ENCODE data around the gene DYNLT1.
"Not testable (repeated sequence)": the region's sequence is repeated elsewhere in the genome, so short reads cannot be mapped to it uniquely, and the experiment has no call there.

Gene DYNLT1

DNA sequence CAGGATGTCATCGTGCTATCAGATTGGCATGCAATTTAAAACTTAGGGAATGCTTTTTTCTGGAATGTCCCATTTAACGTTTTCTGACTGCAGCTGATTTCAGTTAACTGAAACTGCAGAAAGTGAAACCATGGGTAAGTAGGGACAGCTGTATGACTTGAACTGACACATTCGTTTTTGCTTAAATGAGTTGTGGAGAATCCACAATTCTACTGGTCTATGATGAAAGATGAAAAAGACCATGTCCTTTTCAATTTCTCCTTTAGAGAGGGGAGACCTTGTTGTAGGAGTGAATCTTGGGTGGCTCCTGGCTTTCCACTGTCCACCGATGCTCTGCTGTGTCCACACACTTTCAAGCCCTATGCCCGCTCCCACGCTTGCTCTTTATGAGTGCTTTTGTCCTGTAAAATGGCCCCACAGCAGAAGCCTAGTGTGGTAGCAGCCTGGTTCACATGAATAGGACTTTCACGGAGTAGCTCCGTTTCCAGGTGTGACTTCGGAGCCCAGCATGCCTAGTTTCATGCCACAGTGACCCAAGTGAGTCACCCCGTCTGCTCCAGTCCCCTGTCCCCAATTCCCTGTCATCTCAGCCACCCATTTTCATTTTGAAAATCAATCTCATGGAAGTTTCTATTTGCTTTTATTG is 21.9 kb downstream of the DYNLT1 start:
- DNase-seq (ENCODE audit: low spot score), result no peak

DNA sequence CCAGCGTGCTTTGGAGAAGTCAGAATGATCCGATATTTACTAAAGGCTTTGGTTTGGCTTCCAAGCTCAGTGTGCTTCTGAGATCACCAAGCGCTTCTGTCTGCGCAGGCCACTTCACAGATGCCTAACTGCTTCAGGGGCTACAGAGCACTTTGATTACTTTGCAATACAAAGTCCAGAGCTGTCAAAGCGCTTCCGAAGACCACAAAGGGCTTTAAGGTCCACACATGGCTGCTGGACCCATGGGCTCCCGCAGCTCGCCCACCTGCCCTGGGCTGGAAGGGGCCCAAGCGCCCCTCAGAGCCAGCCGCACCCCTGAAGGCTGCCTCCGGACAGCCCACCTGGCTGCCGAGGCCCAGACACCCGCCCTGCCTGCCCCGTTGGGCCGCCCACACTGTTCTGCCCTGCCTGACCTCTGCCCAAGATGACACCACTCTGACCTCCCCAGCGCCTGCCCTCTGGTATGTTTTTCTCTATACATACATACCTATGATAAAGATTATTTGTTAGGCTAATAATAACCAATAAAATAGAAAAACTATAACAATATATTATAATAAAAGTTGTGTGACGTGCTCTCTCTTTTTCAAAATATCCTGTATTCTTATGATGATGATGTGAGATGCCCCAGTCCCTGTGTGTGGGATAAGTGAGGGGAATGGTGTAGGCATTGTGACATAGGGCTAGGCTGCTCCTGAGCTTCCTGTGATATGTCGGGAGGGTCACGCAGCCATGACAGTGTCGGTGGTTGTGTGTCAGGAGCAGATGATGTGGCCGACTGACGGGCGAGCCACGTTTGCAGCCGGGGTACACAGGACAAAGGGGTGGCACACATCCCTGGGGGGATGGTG is 22.6 kb downstream of the DYNLT1 start:
- DNase-seq (ENCODE audit: low spot score), result no peak

DNA sequence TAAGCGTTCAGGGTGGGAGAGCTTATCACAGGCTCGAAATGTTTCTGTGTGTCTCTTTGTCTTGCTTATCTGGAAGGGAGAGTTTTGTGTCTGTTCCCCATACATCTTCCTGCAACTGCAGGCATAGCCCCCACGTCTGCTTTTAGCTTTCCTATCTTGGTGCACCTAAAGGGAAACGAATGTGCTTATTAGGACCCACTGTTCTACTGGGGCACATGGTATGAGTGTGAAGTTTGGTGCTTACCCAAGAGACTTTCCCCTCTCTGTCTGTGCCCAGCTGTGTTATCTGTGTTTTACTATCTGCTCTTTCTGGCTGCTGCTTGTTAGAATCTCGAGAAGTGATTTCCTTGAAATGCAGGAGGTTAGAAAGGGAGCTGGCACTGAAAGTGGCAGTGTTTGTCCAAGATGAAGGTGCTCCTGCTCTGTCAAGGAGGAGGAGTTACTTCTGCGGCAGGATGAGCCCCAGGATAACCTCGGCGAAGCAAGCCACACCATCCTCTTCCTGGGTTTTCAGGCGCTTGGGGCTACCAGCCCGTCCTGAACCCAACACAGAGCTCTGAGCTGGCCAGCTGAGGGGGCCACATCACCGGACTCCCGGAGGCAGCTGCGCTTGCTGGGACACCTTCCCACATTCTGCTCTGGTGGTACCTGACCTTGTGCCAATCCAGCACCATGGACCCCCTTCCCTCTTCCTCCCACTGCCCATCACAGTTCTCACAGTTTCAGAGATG is 23.4 kb downstream of the DYNLT1 start:
- no peak for DNase-seq (ENCODE audit: low spot score)

DNA sequence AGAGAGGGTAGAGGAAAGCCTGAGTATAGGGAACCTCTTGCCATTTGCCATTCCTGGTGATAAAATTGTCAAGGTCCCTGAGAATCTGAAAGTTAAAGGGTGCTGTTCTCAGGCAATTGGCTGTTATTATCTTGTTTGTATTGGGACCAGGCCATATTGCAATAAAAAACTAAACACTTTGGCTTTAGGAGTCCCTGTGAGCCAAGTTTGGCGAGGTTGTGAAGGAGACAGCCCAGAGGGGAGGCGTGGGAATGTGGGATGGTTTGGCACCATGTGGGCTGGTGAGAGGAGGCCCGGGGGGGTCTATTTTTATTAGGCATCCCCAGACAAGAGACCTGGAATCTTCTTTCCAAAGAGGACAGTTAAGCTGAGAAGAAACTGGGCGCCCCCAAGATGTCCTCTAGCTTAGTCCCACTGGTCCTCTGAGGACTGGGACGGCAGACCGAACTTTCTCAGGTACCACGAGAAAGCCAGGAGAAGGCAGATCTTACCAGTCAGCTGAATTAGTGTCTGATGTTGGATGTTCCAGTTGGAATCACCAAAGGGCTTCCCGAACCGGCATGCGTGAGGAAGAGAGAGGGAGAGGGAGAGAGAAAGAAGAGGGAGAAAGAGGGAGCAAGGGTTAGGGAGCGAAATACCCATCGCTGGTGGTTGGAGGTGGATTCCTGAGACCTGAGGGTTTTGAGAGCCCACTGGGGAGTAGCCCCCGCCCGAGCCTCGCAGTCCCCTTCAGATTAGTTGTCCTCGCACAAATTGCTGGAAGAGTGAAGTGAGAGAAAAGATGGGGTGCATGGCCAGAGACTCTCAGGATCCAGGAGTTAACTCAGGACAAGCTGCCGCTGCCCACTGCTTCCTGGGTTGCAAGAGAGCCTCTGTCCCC is 24.4 kb downstream of the DYNLT1 start:
- DNase-seq (ENCODE audit: low spot score), result no peak

DNA sequence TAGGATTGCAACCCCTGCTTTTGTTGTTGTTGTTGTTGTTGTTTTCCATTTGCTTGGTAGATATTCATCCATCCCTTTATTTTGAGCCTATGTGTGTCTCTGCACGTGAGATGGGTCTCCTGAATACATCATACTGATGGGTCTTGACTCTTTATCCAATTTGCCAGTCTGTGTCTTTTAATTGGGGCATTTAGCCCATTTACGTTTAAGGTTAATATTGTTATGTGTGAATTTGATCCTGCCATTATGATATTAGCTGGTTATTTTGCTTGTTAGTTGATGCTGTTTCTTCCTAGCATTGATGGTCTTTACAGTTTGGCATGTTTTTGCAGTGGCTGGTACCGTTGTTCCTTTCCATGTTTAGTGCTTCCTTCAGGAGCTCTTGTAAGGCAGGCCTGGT is 26.3 kb downstream of the DYNLT1 start:
- DNase-seq (ENCODE audit: low spot score), result not testable (repeated sequence)

DNA sequence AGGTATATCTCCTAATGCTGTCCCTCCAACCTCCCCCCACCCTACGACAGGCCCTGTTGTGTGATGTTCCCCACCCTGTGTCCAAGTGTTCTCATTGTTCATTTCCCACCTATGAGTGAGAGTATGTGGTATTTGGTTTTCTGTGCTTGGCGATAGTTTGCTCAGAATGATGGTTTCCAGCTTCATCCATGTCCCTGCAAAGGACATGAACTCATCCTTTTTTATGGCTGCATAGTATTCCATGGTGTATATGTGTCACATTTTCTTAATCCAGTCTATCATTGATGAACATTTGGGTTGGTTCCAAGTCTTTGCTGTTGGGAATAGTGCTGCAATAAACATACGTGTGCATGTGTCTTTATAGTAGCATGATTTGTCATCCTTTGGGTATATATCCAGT is 29.9 kb downstream of the DYNLT1 start:
- not testable (repeated sequence) for DNase-seq (ENCODE audit: low spot score)

DNA sequence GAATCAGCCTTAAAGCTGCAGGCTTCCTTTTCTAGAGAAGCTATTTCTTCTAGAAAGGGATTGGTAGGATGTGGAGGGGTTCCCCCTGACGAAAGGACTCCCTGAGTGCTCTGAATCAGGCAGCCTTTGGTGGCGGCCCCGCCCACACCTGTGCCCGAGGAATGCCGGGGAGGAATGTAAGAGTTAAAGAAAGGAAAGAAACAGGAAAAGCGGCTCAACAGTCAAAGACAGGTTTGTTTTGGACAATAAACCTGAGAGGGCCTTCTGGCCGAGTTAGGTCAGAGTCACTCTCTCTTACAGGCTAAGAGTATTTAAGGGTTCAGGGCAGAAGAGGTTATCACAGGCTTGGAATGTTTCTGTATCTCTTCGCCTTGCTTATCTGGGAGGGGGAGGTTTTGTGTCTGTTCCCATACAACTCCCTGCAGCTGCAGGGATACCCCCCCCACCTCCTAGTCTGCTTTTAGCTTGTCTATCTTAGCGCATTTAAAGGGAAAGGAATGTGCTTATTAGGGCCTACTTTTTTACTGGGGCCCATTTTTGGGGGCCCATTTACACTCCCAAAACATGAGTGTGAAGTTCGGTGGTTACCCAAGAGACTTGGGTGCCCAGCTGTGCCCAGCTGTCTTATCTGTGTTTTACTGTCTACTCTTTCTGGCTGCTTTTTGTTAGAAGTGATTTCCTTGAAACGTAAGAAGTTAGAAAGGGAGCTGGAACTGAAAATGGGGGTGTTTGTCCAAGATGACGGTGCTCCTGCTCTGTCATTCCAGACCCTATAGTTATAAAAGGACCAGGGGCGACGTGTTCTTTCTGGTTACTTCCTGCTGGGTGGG is 32.8 kb downstream of the DYNLT1 start:
- no peak for DNase-seq (ENCODE audit: low spot score)

DNA sequence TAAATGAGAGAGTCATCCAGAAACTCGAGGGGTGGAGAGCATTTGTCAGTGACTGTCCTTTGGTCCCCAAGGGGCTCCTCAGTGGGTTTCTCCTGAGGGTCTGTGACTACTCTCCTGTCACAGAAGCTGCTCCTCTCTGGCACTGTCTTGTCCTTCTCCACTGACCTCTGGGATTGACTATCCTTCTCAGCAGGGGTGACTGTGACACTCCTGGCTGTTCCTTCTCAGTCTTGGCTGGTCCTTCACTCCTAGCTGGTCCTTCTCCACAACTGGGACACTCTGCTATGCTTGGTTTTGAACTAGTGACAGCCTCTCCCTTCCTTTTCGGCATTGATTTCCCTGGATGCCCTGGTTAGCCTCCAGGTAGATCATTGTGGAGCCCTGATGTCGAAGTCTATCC is 33.5 kb downstream of the DYNLT1 start:
- DNase-seq (ENCODE audit: low spot score), result no peak

DNA sequence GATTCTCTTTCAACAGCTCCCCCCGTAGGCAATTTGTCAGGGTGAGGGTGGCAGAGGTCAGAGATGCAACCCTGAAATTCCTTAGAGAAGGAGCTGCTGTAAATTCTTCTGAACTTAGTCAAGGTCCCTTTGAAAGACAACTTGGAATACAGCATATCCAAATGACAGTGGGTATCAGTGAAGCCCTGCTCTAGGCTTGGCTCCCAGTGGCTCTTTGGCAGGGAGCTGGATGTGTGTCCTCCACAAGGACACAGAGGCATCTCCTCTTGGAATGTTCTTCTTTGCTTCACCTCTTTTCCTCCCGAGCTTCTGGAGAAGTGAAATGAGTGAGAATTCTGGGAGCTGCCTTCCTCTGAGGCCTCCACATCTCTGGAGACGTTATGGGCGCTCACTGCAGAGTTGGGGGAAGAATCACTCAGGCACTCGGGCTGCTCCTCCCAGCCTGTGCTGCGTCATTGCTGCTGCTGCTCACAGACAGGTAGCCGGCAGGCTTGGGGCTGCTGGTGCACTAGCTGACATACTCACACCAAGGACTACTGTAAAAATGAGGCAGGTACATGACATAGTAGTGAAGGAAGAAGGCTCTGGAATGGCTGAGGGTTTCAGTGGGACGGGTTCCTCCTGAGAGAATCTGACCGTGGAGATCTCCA is 34.1 kb downstream of the DYNLT1 start:
- DNase-seq (ENCODE audit: low spot score), result no peak

DNA sequence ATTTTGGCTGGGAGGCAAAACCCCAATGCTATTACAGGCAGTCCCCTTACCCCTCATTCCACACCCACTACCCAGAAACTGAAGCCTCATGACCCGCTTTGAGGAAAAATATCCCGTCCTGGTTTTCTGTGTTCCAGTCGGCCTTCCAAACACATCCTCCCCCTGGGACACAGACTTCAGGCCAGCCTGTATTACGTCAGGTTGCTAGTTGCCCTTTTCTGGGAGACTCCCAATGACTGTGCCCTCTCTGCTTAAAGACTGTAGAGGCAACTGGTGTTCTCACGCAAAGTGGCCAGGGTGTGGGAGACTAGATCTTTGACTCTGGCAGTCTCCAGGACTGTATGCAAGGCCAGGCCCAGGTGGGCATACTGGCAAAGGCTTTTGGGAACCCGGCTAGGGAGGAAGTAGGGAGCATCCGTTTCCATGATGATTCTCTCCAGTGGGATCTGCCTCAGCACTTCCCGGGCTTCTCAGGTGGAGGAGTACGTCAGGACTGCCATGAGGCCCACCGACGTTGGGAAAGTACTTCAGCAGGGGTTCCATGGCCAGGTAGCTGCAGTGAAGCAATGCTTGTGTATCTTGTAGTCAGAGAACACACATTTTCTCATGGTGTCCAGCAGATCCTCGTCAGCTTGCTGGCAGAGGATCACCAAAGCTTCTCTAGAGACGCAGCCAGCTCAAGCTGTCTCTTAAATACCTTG is 34.9 kb downstream of the DYNLT1 start:
- no peak for DNase-seq (ENCODE audit: low spot score)

DNA sequence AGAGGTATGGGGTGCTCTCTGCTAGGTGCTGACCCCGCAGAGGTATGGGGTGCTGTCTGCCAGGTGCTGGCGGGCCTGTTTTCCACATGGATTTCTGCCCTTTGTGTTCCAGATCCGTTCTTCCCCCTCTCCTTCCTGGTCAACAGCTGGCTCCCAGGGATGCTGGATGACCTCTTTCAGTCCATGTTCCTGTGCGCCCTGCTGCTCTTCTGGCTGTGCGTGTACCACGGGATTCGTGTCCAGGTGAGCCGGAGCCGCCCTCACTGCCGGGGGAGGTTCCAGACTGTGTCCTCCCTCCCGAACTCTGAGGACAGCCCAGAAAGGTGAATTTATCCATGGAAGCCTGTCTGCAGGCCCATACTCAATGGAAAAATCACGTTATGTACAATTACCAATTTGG is 36.3 kb downstream of the DYNLT1 start:
- no peak for DNase-seq (ENCODE audit: low spot score)

DNA sequence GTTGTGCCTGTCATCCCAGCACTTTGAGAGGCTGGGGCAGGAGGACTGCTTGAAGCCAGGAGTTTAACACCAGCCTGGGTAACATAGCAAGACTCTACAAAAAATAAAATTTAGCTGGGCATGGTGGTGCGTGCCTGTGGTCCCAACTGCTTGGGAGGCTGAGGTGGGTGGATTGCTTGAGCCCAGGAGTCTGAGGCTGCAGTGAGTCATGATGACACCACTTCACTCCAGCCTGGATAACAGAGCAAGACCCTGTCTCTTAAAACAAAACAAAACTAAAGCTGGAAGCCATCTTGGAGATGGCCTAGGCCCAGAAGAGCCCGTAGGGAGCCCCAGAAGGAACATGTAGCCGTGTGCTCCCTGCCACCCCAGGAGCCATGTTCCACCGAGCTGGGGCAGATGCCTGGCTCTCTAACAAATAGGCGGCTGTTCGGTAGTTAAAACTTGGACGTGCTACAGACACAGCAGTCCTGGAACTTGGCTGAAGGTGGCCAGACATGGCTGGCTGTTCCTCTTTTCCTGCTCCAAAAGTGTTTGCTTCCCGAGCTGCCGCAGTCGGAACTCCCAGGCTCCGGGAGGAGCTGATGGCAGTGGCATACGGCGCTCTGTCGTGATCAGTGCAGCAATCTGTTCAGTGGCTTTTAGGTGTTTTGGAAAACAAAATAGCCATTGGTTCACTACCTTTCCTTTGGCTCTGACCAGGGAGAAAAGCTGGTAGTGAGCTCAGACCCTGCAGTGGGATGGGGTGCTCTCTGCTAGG is 37.0 kb downstream of the DYNLT1 start:
- DNase-seq (ENCODE audit: low spot score), result no peak

DNA sequence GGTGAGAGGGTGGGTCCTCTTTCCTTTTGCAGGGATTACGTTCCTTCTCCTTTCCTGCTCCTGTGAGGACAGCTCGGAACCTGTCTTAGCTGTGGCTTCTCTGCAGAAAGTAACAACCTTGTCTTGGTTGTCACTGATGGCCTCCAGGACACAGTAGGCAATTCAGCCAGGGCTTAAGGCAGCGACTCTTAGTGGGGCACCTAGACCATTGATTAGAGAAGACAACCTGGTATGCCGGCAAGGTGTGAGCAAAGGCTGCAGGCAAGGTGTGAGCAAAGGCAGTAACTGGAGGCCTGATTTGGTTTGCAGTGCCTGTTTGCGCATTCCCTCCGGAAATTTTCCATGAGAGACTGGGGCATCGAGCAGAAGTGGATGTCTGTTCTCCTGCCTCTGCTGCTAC is 37.6 kb downstream of the DYNLT1 start:
- no peak for DNase-seq (ENCODE audit: low spot score)

DNA sequence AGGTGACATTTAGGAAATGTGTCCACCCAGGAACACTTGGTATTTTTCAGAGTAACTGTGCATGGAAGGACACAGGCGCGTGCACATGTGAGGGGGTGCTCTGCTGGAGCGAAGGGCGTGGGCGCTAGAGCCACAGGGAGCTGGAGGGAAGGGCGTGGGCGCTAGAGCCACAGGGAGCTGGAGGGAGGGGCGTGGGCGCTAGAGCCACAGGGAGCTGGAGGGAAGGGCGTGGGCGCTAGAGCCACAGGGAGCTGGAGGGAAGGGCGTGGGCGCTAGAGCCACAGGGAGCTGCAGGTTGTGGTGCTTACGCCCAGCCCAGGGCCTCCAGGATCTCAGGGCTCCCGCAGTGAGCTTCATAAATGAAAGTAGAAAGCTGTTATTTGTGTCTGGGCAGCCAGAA is 38.5 kb downstream of the DYNLT1 start:
- not testable (repeated sequence) for DNase-seq (ENCODE audit: low spot score)

DNA sequence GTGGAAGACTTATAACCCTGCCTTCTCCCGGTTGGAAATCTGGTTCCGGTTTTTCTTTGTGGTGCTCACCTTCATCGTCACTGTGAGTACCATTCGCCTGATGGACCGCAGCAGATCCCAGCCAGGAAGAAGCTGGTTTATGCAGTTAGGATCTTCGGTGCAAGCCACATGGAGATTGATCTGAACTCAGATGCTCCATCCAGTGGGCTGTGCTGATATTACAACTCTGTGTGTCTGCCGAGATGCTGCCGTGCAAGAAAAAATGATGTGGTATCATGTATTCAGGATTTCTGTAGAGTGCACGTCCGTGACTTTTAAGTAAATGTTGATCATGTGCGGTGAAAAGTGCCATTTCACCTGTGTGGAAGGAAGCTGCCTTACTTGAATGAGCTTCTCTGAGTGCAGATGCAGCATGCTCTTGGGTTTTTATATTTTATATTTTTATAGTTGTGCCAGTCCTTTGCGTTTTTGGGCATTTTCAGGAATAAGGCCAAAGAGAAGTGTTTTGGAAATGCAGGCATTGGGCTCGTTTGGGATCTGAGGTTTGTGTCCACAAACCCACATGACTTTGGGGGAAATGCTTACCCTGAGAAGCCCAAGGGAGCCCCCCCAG is 39.2 kb downstream of the DYNLT1 start:
- peak; percentile 74 for DNase-seq (ENCODE audit: low spot score)

DNA sequence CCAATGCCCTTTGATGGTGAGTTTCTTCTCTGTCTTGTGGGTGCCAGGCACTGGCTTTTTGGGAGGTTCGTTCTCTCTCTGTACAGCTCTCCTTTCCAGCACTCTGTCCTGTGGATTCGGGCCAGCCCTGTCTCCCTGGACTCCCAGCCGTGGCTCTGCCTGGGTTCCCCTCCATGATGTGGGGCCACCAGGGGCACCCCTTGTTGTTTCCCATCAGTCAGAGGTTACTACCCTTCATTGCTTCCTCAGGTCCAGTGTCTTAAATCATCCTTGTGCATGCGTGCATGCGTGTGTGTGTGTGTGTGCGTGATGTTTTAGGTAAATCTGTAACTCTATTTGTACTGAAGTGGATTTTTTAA is 40.5 kb downstream of the DYNLT1 start:
- DNase-seq (ENCODE audit: low spot score), result no peak

DNA sequence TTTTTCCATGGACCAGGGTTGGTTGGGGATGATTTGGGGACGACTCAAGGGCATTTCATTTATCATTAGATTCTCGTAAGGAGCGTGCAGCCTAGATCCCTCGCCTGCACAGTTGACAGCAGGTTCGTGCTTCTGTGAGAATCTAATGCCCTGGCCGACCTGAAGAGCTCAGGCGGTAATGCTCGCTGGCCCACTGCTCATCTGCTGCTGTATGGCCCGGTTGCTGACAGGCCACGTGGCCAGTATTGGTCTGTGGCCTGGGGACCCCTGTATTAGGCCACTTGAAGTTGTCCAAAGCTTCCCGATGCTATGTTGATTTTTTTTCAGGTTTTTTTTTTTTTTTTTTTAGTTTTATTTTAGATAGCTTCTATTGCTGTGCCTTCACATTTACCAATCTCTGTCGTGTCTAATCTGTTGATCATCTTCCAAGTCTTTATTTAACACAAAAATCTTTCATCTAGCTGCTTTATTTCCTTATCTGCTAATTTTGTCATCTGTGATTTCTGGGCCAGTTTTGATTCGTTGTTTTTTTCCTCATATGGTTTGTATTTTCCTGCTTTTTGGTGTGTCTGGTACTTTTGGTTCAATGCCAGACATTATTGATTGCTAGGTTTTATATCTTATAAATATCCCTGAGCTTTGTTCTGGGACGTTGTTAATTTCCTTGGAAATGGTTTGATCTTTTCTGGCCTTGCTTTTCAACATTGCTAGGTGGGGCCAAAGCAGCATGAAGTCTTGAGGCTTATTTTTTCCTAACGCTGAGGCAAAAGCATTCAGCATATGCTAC is 41.1 kb downstream of the DYNLT1 start:
- no peak for DNase-seq (ENCODE audit: low spot score)

DNA sequence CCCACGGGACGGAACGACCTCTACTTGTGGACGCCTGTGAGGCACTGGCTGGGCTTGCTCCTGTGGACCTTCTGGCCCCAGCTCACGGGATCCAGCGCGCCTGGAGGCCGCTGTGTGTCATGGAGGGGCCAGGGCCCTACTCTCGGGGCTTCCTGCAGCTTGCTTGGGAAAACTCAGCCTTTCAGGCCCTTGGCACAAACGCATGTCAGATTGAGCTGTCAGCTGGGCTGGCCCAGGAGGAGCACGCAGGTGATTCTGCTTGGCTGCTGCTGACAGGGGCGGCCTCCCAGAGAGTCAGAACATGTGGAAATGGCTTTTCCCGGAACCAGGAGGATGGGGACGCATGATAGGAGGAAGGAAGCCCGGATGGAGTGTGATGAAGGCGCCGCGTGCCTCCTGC is 44.9 kb downstream of the DYNLT1 start:
- no peak for DNase-seq (ENCODE audit: low spot score)

Data from ecto neural progenitor cell (in vitro differentiated cells).